ENCODE data around the gene CDH12.

CDH12 gene

GRCh38 chr5:21918451-21918850 is 934.7 kb downstream of the CDH12 start:
- DNase-seq: no peak

GRCh38 chr5:21910731-21911130 is 942.4 kb downstream of the CDH12 start:
- no peak for DNase-seq

- no peak for DNase-seq
These were observed 957.3 kb downstream of the CDH12 start for GRCh38 chr5:21895766-21896350.

GRCh38 chr5:21893161-21893560 is 960.0 kb downstream of the CDH12 start:
- no peak for DNase-seq

- no peak for DNase-seq
These were observed 963.6 kb downstream of the CDH12 start for GRCh38 chr5:21889581-21889980.

GRCh38 chr5:21882074-21882745 is 970.9 kb downstream of the CDH12 start:
- DNase-seq: no peak

- no peak for DNase-seq
These were observed 973.0 kb downstream of the CDH12 start for GRCh38 chr5:21880164-21880563.

- DNase-seq: no peak
These were observed 990.2 kb downstream of the CDH12 start for GRCh38 chr5:21862986-21863385.

- DNase-seq: no peak
These were observed 994.7 kb downstream of the CDH12 start for GRCh38 chr5:21858441-21858840.

GRCh38 chr5:21856987-21857386 is 996.2 kb downstream of the CDH12 start:
- no peak for DNase-seq

- DNase-seq: no peak
These were observed 1005.8 kb downstream of the CDH12 start for GRCh38 chr5:21847300-21847699.

- no peak for DNase-seq
These were observed 1008.2 kb downstream of the CDH12 start for GRCh38 chr5:21844960-21845359.

- DNase-seq: no peak
These were observed 1018.3 kb downstream of the CDH12 start for GRCh38 chr5:21834863-21835262.

GRCh38 chr5:21831145-21831787 is 1021.9 kb downstream of the CDH12 start:
- DNase-seq: no peak

GRCh38 chr5:21826884-21827283 is 1026.3 kb downstream of the CDH12 start:
- no peak for DNase-seq

GRCh38 chr5:21823588-21823987 is 1029.6 kb downstream of the CDH12 start:
- DNase-seq: no peak

- no peak for DNase-seq
These were observed 1030.0 kb downstream of the CDH12 start for GRCh38 chr5:21823076-21823574.

GRCh38 chr5:21820527-21820926 is 1032.6 kb downstream of the CDH12 start:
- DNase-seq: no peak

GRCh38 chr5:21818370-21818720 is 1034.8 kb downstream of the CDH12 start:
- DNase-seq: no peak

- no peak for DNase-seq
These were observed 1035.3 kb downstream of the CDH12 start for GRCh38 chr5:21817668-21818369.

GRCh38 chr5:21810737-21811316 is 1042.3 kb downstream of the CDH12 start:
- no peak for DNase-seq

GRCh38 chr5:21809611-21810010 is 1043.5 kb downstream of the CDH12 start:
- DNase-seq: no peak

- no peak for DNase-seq
These were observed 1045.2 kb downstream of the CDH12 start for GRCh38 chr5:21807953-21808352.

Data from stimulated activated CD4-positive, alpha-beta T cell treated with anti-CD3 and anti-CD28 coated beads, Interleukin-4, amount 100 ng/mL, for 1 hour (primary cell).